A673 (cell line): Measurements from ENCODE around the gene FEN1. TPM values are rescaled to one million over a fixed set of nuclear protein-coding genes. Genes with fewer than 3 reads are reported as not detected.

Source experiments
- BruUV-seq: library from RNA; stranded (reverse); fragments of 400-500 nt; replicated peaks from 2 replicates; lab custom pipeline; 2021; lab: Mats Ljungman, UMichigan
- CTCF ChIA-PET: fragments of 300-600 bp; sonication (Branson Sonifier 250); formaldehyde crosslinking; loops from one replicate; lab custom pipeline; 2022; ENCODE audit warnings: antibody characterized with exemption; lab: Charles Lee
- POLR2A ChIA-PET: fragments of 300-600 bp; sonication (Branson Sonifier 250); formaldehyde crosslinking; loops from one replicate; lab custom pipeline; 2022; ENCODE audit warnings: antibody characterized with exemption; ENCODE audit not compliant: low non-redundant PET; lab: Charles Lee
- DNase-seq: peaks from one replicate; pipeline ENCODE4 v3.0.0-alpha.2; 2015; ENCODE audit warnings: low spot score
- H3K27ac ChIP-seq: fragments of 200-600 bp; sonication (generic); 2 replicates; pipeline ENCODE4 v1.5.1; 2016; ENCODE audit warnings: mixed run types, low read depth, mild to moderate bottlenecking, mixed read lengths, antibody characterized with exemption, low read length; ENCODE audit not compliant: poor library complexity, severe bottlenecking
- H3K27me3 ChIP-seq: fragments of 200-600 bp; sonication (generic); replicated peaks from 2 replicates; pipeline ENCODE4 v1.6.1; 2017; ENCODE audit warnings: mixed run types, low read depth, mild to moderate bottlenecking, mixed read lengths, antibody characterized with exemption, low read length; ENCODE audit not compliant: insufficient read depth, poor library complexity
- H3K36me3 ChIP-seq: fragments of 200-600 bp; sonication (generic); 2 replicates; pipeline ENCODE4 v1.6.1; 2016; ENCODE audit warnings: mixed run types, mild to moderate bottlenecking, mixed read lengths, antibody characterized with exemption, low read length; ENCODE audit not compliant: insufficient read depth, poor library complexity, severe bottlenecking
- H3K4me1 ChIP-seq: fragments of 200-600 bp; sonication (generic); 2 replicates; pipeline ENCODE4 v1.6.1; 2017; ENCODE audit warnings: mixed run types, mild to moderate bottlenecking, mixed read lengths, antibody characterized with exemption, low read length; ENCODE audit not compliant: insufficient read depth, poor library complexity, severe bottlenecking
- H3K4me3 ChIP-seq: fragments of 200-600 bp; sonication (generic); 2 replicates; pipeline ENCODE4 v1.5.1; 2016; ENCODE audit warnings: low read depth, mixed run types, mild to moderate bottlenecking, mixed read lengths, low read length; ENCODE audit not compliant: poor library complexity, severe bottlenecking
- H3K9me3 ChIP-seq: fragments of 200-600 bp; sonication (generic); 2 replicates; pipeline ENCODE4 v1.6.1; 2016; ENCODE audit warnings: mixed run types, low read depth, mild to moderate bottlenecking, mixed read lengths, antibody characterized with exemption, low read length; ENCODE audit not compliant: poor library complexity, severe bottlenecking
- CTCF ChIP-seq: fragments of 300-800, 200-600 bp; sonication (generic); conservative IDR thresholded peaks from 2 replicates; pipeline ENCODE4 v1.5.1; 2017; ENCODE audit warnings: low read depth, mild to moderate bottlenecking, antibody characterized with exemption, low read length, moderate library complexity, mixed read lengths
- EZH2 ChIP-seq: fragments of 200-600 bp; sonication (generic); IDR thresholded peaks from 2 replicates; pipeline ENCODE4 v1.6.1; 2017; ENCODE audit warnings: borderline replicate concordance, low read depth, mild to moderate bottlenecking, mixed read lengths, antibody characterized with exemption, low read length; ENCODE audit not compliant: poor library complexity, severe bottlenecking
- intact Hi-C: fragments of 100-400 bp; cut with micrococcal nuclease; formaldehyde crosslinking; loops from one replicate; pipeline ENCODE4 v1.10.0; 2022; ENCODE audit not compliant: unreplicated experiment
- total RNA-seq: library from RNA; stranded (reverse); gene quantifications from 2 replicates; pipeline ENCODE4 v1.2.3, GENCODE V29; 2021

The FEN1 gene
- total RNA-seq, 1 experiment from 2014 or later, result 152 TPM

GRCh38 chr11:61832754-61833153, 40.0 kb downstream of the FEN1 start:
- Histone ChIP-seq H3K4me1 (peaks cover 72% of the 10 kb centered on the region), H3K9me3 (no peaks in the 10 kb centered on the region), H3K4me3 (peak overlapping the region; percentile 96), H3K27me3 (no peaks in the 10 kb centered on the region), H3K36me3 (peaks cover 78% of the 10 kb centered on the region), H3K27ac (peak overlapping the region; percentile 97)
- ChIA-PET POLR2A (no interaction called here), CTCF (no interaction called here)
- no peak for TF ChIP-seq EZH2
- TF ChIP-seq CTCF, result no peak
- intact Hi-C loops, result no loop called here
- no peak for DNase-seq
- no TSS peak for BruUV-seq

- H3K27me3 ChIP-seq, result no peaks in the 10 kb centered on the region
- TF ChIP-seq EZH2 (no peak), CTCF (no peak)
- H3K4me1 ChIP-seq, result peaks cover 72% of the 10 kb centered on the region
- intact Hi-C loops, result no loop called here
- BruUV-seq, result no TSS peak
- POLR2A ChIA-PET, result no interaction called here
- peak overlapping the region; percentile 97 for H3K27ac ChIP-seq
- peak overlapping the region; percentile 96 for H3K4me3 ChIP-seq
- peaks cover 85% of the 10 kb centered on the region for H3K36me3 ChIP-seq
- H3K9me3 ChIP-seq, result no peaks in the 10 kb centered on the region
- CTCF ChIA-PET, result interaction anchor here (1.6 kb wide), 1 partner anchor 36 kb away, joined by 8 read pairs; no protein-coding TSS in a partner anchor
- peak; percentile 77 for DNase-seq
Observed at GRCh38 chr11:61833471-61833870, 40.8 kb downstream of the FEN1 start.

- peak overlapping the region; percentile 97 for H3K27ac ChIP-seq
- H3K36me3 ChIP-seq, result peaks cover 90% of the 10 kb centered on the region
- H3K9me3 ChIP-seq, result no peaks in the 10 kb centered on the region
- no TSS peak for BruUV-seq
- DNase-seq, result peak; percentile 57
- H3K4me1 ChIP-seq, result peaks cover 72% of the 10 kb centered on the region
- CTCF ChIA-PET, result interaction anchor here (1.6 kb wide), 1 partner anchor 37 kb away, joined by 8 read pairs; no protein-coding TSS in a partner anchor
- no peak for TF ChIP-seq CTCF
- no peak for TF ChIP-seq EZH2
- intact Hi-C loops, result no loop called here
- H3K4me3 ChIP-seq, result peak overlapping the region; percentile 96
- H3K27me3 ChIP-seq, result no peaks in the 10 kb centered on the region
- POLR2A ChIA-PET, result no interaction called here
Observed at GRCh38 chr11:61833926-61834277, 41.2 kb downstream of the FEN1 start.
